Panc1 (cell line): Measurements from ENCODE around the gene RALA.

ENCODE experiments used
- CTCF ChIP-seq: fragments of 450-650 bp; IDR thresholded peaks from 2 replicates; pipeline ENCODE4 v1.5.1; 2017; ENCODE audit warnings: mild to moderate bottlenecking
- POLR2AphosphoS5 ChIP-seq: IDR thresholded peaks from 2 replicates; pipeline ENCODE4 v1.6.1; 2012; ENCODE audit warnings: mild to moderate bottlenecking, low read depth, low read length, moderate library complexity
- REST ChIP-seq, 2 experiments: IDR thresholded peaks; 2 replicates each; pipeline ENCODE4 v1.6.1; 2011 to 2012; ENCODE audit warnings: low read depth in 2 of 2, control low read depth in 1 of 2, low read length in 1 of 2, mild to moderate bottlenecking in 1 of 2, moderate library complexity in 1 of 2; ENCODE audit not compliant: insufficient read depth in 1 of 2
- SIN3A ChIP-seq: IDR thresholded peaks from 2 replicates; pipeline ENCODE4 v1.6.1; 2012; ENCODE audit warnings: low read depth, mild to moderate bottlenecking, low read length, moderate library complexity, borderline replicate concordance; ENCODE audit not compliant: insufficient read depth
- TCF7L2 ChIP-seq: IDR thresholded peaks from 2 replicates; pipeline ENCODE4 v1.6.1; 2011; ENCODE audit warnings: mild to moderate bottlenecking, low read depth, low read length, inconsistent platforms

GRCh38 chr7:39744620-39745019 lies 121.2 kb downstream of the RALA start:
- TF ChIP-seq CTCF (no peak), REST (IDR thresholded peaks at IDR 0.05; ENCODE audit: insufficient read depth in 1 of 2, low read depth in 2 of 2, low read length in 1 of 2) (no peak), POLR2AphosphoS5 (no peak), SIN3A (no peak), TCF7L2 (no peak)
